HepG2 (cell line): ENCODE measurements around the gene KCNH1.

Source experiments
- AKNA ChIP-seq: sonication (generic); formaldehyde crosslinking; IDR thresholded peaks from 2 replicates; pipeline ENCODE4 v1.4.0; 2020; ENCODE audit warnings: missing genetic modification reagents, borderline replicate concordance
- CTCF ChIP-seq: sonication (generic); formaldehyde crosslinking; IDR thresholded peaks from 2 replicates; pipeline ENCODE4 v1.5.0; 2020; ENCODE audit warnings: mild to moderate bottlenecking, missing genetic modification reagents, moderate library complexity
- JUN ChIP-seq: sonication (generic); formaldehyde crosslinking; IDR thresholded peaks from 2 replicates; pipeline ENCODE4 v1.4.0; 2020; ENCODE audit warnings: mild to moderate bottlenecking, missing genetic modification reagents
- POLR2AphosphoS5 ChIP-seq: IDR thresholded peaks from 2 replicates; pipeline ENCODE4 v1.6.1; 2012; ENCODE audit warnings: low read depth, low read length
- RFX5 ChIP-seq: IDR thresholded peaks from 2 replicates; pipeline ENCODE4 v1.6.1; 2011; ENCODE audit warnings: low read depth, low read length, improper control_type of control experiment
- ZBTB8A ChIP-seq: sonication (generic); formaldehyde crosslinking; IDR thresholded peaks from 2 replicates; pipeline ENCODE4 v1.4.0; 2020; ENCODE audit warnings: mild to moderate bottlenecking, low read depth, missing genetic modification reagents, borderline replicate concordance
- ZMYM4 ChIP-seq: sonication (generic); formaldehyde crosslinking; IDR thresholded peaks from 2 replicates; pipeline ENCODE4 v1.8.1; 2023; ENCODE audit warnings: mild to moderate bottlenecking, missing genetic modification reagents
- ZNF232 ChIP-seq: sonication (generic); formaldehyde crosslinking; IDR thresholded peaks from 2 replicates; pipeline ENCODE4 v1.4.0; 2020; ENCODE audit warnings: missing genetic modification reagents, borderline replicate concordance

- TF ChIP-seq POLR2AphosphoS5 (no peak), RFX5 (no peak), AKNA (CRISPR knock-in tag) (no peak), CTCF (CRISPR knock-in tag) (no peak), ZBTB8A (CRISPR knock-in tag) (no peak), ZNF232 (no peak), JUN (CRISPR knock-in tag) (no peak), ZMYM4 (CRISPR knock-in tag) (no peak)
These were observed 430.4 kb downstream of the KCNH1 start for GRCh38 chr1:210703593-210703992.
